Stomach (tissue), 9 donors: ENCODE data around the gene ANAPC13. TPM values are rescaled to one million over a fixed set of nuclear protein-coding genes. Genes with fewer than 3 reads are reported as not detected.

Experiments
- DNase-seq, 2 donors: peaks; one replicate each; pipeline versions ENCODE4 v3.0.0 to v3.0.0-alpha.2; 2013 to 2019
- H3K27ac ChIP-seq, 5 donors: fragments of 200-600 bp in 4 of 5; sonication (generic) in 4 of 5; one replicate each; pipeline ENCODE4 v1.5.1; 2013 to 2019; ENCODE audit warnings: mild to moderate bottlenecking in 1 of 5, moderate library complexity in 1 of 5
- H3K27me3 ChIP-seq, 3 donors: fragments of 200-600 bp; sonication (generic); one replicate each; pipeline ENCODE4 v1.5.1; 2017 to 2019; ENCODE audit warnings: mixed run types in 1 of 3
- H3K36me3 ChIP-seq, 4 donors: fragments of 200-600 bp; sonication (generic); 1 replicate in 3 of 4; 2 replicates in 1 of 4; pipeline ENCODE4 v1.5.1; 2016 to 2019
- H3K4me1 ChIP-seq, 4 donors: fragments of 200-600 bp; sonication (generic); one replicate each; pipeline ENCODE4 v1.5.1; 2016 to 2019
- H3K4me3 ChIP-seq, 4 donors: fragments of 200-600 bp; sonication (generic) in 3 of 4; one replicate each; pipeline ENCODE4 v1.5.1; 2016 to 2019; ENCODE audit warnings: mild to moderate bottlenecking in 1 of 4
- H3K9me3 ChIP-seq, 4 donors: fragments of 200-600 bp; sonication (generic); one replicate each; pipeline ENCODE4 v1.5.1; 2016 to 2019
- EP300 ChIP-seq: sonication (generic); formaldehyde crosslinking; IDR thresholded peaks from one replicate; pipeline ENCODE4 v1.6.1; 2017; ENCODE audit warnings: antibody characterized with exemption
- POLR2A ChIP-seq, 4 donors: fragments of 450-650 bp; IDR thresholded peaks; one replicate each; pipeline ENCODE4 v1.6.1; 2016; ENCODE audit warnings: antibody characterized with exemption in 4 of 4, control low read depth in 2 of 4, mild to moderate bottlenecking in 1 of 4, moderate library complexity in 1 of 4
- POLR2AphosphoS5 ChIP-seq, 3 donors: sonication (generic); formaldehyde crosslinking; IDR thresholded peaks; one replicate each; pipeline ENCODE4 v1.6.1; 2016; ENCODE audit warnings: antibody characterized with exemption in 3 of 3
- WGBS, 5 donors: extraction: QIAGEN DNeasy Blood & Tissue Kit in 3 of 5; methylation state at CpG; one replicate each; pipeline versions ENCODE4 v1.1.5 to v1.1.7; 2013 to 2018; 5-methylcytosine and 5-hydroxymethylcytosine counted together
- intact Hi-C: fragments of 100-400 bp; cut with DNase I; formaldehyde crosslinking; loops from one replicate; pipeline ENCODE4 v1.15.1; 2023; ENCODE audit warnings: low total_unique reads
- polyA plus RNA-seq, 3 donors: library from polyadenylated mRNA; stranded (reverse); fragments of 200-250 nt; gene quantifications; one replicate each; pipeline ENCODE4 v1.2.3, GENCODE V29; 2013
- total RNA-seq, 5 donors: library from RNA; depleted of rRNA; stranded (reverse); fragments of >200 nt; gene quantifications; one replicate each; pipeline versions ENCODE4 v1.1.0 to v1.2.3, GENCODE V29; 2014 to 2016
- TF ChIP-seq, protein P1 (sequence below), 7 experiments: fragments of 450-650 bp in 4 of 7; fragments of 200-600 bp in 3 of 7; sonication (generic) in 3 of 7; IDR thresholded peaks; one replicate each; pipeline ENCODE4 v1.5.1; 2016 to 2019; ENCODE audit warnings: antibody characterized with exemption in 7 of 7, control low read depth in 2 of 7, mild to moderate bottlenecking in 1 of 7
- donor health status: healthy with polysubstance abuse.
- donor health status: Bipolar disorder and iron deficiency.
- donor health status: healthy.

ANAPC13 gene
- total and polyA plus RNA-seq, 8 donors: 3.2 to 130 (median 44.4) TPM

GRCh38 chr3:134494495-134494894, 8.7 kb upstream of the ANAPC13 start:
- WGBS, 5 donors: 83 to 89% (median 85%) methylated on average over 5 of the region's 5 CpGs
- no peak for TF ChIP-seq POLR2A (IDR thresholded peaks at IDR 0.05)
- TF ChIP-seq POLR2AphosphoS5 (IDR thresholded peaks at IDR 0.05): no peak
- TF ChIP-seq EP300: no peak
- TF ChIP-seq, protein P1, sequence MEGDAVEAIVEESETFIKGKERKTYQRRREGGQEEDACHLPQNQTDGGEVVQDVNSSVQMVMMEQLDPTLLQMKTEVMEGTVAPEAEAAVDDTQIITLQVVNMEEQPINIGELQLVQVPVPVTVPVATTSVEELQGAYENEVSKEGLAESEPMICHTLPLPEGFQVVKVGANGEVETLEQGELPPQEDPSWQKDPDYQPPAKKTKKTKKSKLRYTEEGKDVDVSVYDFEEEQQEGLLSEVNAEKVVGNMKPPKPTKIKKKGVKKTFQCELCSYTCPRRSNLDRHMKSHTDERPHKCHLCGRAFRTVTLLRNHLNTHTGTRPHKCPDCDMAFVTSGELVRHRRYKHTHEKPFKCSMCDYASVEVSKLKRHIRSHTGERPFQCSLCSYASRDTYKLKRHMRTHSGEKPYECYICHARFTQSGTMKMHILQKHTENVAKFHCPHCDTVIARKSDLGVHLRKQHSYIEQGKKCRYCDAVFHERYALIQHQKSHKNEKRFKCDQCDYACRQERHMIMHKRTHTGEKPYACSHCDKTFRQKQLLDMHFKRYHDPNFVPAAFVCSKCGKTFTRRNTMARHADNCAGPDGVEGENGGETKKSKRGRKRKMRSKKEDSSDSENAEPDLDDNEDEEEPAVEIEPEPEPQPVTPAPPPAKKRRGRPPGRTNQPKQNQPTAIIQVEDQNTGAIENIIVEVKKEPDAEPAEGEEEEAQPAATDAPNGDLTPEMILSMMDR (IDR thresholded peaks at IDR 0.05): no peak
- Histone ChIP-seq H3K4me1 (peaks cover 0 to 11% (median 5%) of the 10 kb centered on the region in 4 donors), H3K27ac (no peak overlapping the region), H3K9me3 (no peaks in the 10 kb centered on the region), H3K4me3 (no peak overlapping the region), H3K36me3 (peaks cover 0 to 25% (median 14%) of the 10 kb centered on the region in 4 donors), H3K27me3 (no peaks in the 10 kb centered on the region)
- intact Hi-C loops: no loop called here
- no peak for DNase-seq

DNA sequence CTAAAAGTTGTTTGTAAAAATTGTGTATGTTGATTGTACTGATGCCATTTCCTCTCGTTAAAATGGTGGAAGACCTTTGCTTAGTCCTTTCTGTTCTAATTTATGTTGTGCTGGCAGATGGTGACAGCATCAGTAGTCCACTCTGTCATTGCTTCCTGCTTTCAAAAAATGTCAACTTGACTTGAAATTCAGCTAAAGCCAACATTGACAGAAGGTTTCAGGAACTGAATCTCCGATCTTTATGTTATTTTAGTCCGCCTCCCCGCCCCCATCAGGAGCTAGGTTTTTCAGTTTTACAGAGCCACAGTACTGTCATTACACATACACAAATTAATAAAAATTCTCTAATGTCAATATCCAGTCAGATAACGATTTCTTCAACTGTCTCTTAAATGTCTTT, 1.6 kb upstream of the ANAPC13 start:
- intact Hi-C loops: no loop called here
- H3K27ac ChIP-seq: peak overlapping the region in 3 of 5 donors; percentile 97 to 98 (median 98)
- peak in 1 of 2 donors; percentile 48 for DNase-seq

GRCh38 chr3:134486577-134487041, 824 bp upstream of the ANAPC13 start:
- Histone ChIP-seq H3K4me1 (peaks cover 26 to 53% (median 44%) of the 10 kb centered on the region in 4 donors), H3K9me3 (no peaks in the 10 kb centered on the region), H3K4me3 (peak overlapping the region; percentile 68 to 91 (median 74)), H3K36me3 (peaks cover under 1 to 15% (median 12%) of the 10 kb centered on the region in 4 donors), H3K27me3 (no peaks in the 10 kb centered on the region), H3K27ac (peak overlapping the region; percentile 89 to 98 (median 97))
- intact Hi-C loops: no loop called here
- TF ChIP-seq POLR2AphosphoS5 (IDR thresholded peaks at IDR 0.05) (no peak), POLR2A (IDR thresholded peaks at IDR 0.05) (no peak)
- WGBS, 5 donors: 1 to 2% (median 1%) methylated on average over 13 to 17 of the region's 17 CpGs
- DNase-seq: no peak

More for the DNA sequence above, 1.6 kb upstream of the ANAPC13 start:
- WGBS, 5 donors: 49 to 59% (median 52%) methylated on average over 5 of the region's 5 CpGs
- Histone ChIP-seq H3K4me3 (peak overlapping the region in 2 of 4 donors; percentile 68 to 91), H3K36me3 (peaks cover 0 to 7% (median 4%) of the 10 kb centered on the region in 4 donors), H3K4me1 (peaks cover 26 to 56% (median 44%) of the 10 kb centered on the region in 4 donors), H3K27me3 (no peaks in the 10 kb centered on the region), H3K9me3 (no peaks in the 10 kb centered on the region)
- no peak for TF ChIP-seq POLR2AphosphoS5 (IDR thresholded peaks at IDR 0.05)
- TF ChIP-seq, protein P1 (IDR thresholded peaks at IDR 0.05): no peak

- DNase-seq: peak in 1 of 2 donors; percentile 68
These were observed 589 bp downstream of the ANAPC13 start for GRCh38 chr3:134485075-134485717.

More at GRCh38 chr3:134485075-134485717, 589 bp downstream of the ANAPC13 start:
- TF ChIP-seq, protein P1 (IDR thresholded peaks at IDR 0.05): no peak
- peak in 2 of 3 donors; percentile 6 to 28 for TF ChIP-seq POLR2AphosphoS5 (IDR thresholded peaks at IDR 0.05)
- TF ChIP-seq EP300: no peak
- TF ChIP-seq POLR2A (IDR thresholded peaks at IDR 0.05): no peak
- H3K9me3 ChIP-seq: no peaks in the 10 kb centered on the region
- intact Hi-C loops: no loop called here
- H3K27me3 ChIP-seq: no peaks in the 10 kb centered on the region
- peaks cover 14 to 29% (median 26%) of the 10 kb centered on the region in 4 donors for H3K36me3 ChIP-seq
- 0% methylated on average over 24 of the region's 24 CpGs for WGBS, 5 donors
- peak overlapping the region; percentile 68 to 91 (median 74) for H3K4me3 ChIP-seq
- peak overlapping the region; percentile 89 to 98 (median 97) for H3K27ac ChIP-seq
- H3K4me1 ChIP-seq: peaks cover 26 to 58% (median 48%) of the 10 kb centered on the region in 4 donors
